Cardiac muscle cell (in vitro differentiated cells and primary cell): Measurements from ENCODE around the gene SDF4. TPM values are rescaled to one million over a fixed set of nuclear protein-coding genes. Genes with fewer than 3 reads are reported as not detected.
"Not testable (repeated sequence)": the region's sequence is repeated elsewhere in the genome, so short reads cannot be mapped to it uniquely, and the experiment has no call there.

Experiments
- DNase-seq, 2 donors: peaks; one replicate each; pipeline versions ENCODE4 v3.0.0 to v3.0.0-alpha.2; 2010 to 2017; ENCODE audit warnings: low read depth in 1 of 2, low spot score in 1 of 2
- H3K27ac ChIP-seq: fragments of 200-600 bp; sonication (generic); 2 replicates; pipeline ENCODE4 v1.5.1; 2016
- H3K27me3 ChIP-seq: fragments of 200-600 bp; sonication (generic); 2 replicates; pipeline ENCODE4 v1.6.0; 2016; ENCODE audit warnings: control low read depth
- H3K36me3 ChIP-seq: fragments of 200-600 bp; sonication (generic); 2 replicates; pipeline ENCODE4 v1.5.1; 2016; ENCODE audit warnings: control low read depth
- H3K4me1 ChIP-seq: fragments of 200-600 bp; sonication (generic); 2 replicates; pipeline ENCODE4 v1.8.1; 2017; ENCODE audit warnings: low read depth, mild to moderate bottlenecking, mixed run types
- H3K4me3 ChIP-seq: fragments of 200-600 bp; sonication (generic); 2 replicates; pipeline ENCODE4 v1.5.1; 2016; ENCODE audit warnings: mild to moderate bottlenecking
- H3K9me3 ChIP-seq: fragments of 200-600 bp; sonication (generic); 2 replicates; pipeline ENCODE4 v1.5.1; 2017; ENCODE audit warnings: low read depth, mild to moderate bottlenecking, control low read depth
- CTCF ChIP-seq: IDR thresholded peaks from 2 replicates; pipeline ENCODE4 v1.5.1; 2012; ENCODE audit warnings: low read depth, mild to moderate bottlenecking, low read length
- polyA plus RNA-seq: library from polyadenylated mRNA; unstranded; fragments of >200 nt; fragmentation: Nextera tagmentation; extraction: Ambion mirVana; gene quantifications from 2 replicates; pipeline ENCODE4 v1.2.1, GENCODE V29; 2016
- total RNA-seq: library from RNA; depleted of rRNA; stranded (reverse); fragments of >200 nt; gene quantifications from 2 replicates; pipeline ENCODE4 v1.2.3, GENCODE V29; 2016

The SDF4 gene
- total and polyA plus RNA-seq, 2 experiments from 2014 or later = 148 to 180 TPM

- Histone ChIP-seq H3K4me3 (no peak overlapping the region), H3K4me1 (no peaks in the 10 kb centered on the region), H3K27me3 (peaks cover 29% of the 10 kb centered on the region), H3K36me3 (no peaks in the 10 kb centered on the region), H3K27ac (no peak overlapping the region), H3K9me3 (no peaks in the 10 kb centered on the region)
- DNase-seq = no peak
- TF ChIP-seq CTCF = no peak
Measured at GRCh38 chr1:1197551-1198422, 34.0 kb downstream of the SDF4 start.

GRCh38 chr1:1197188-1197500 lies 34.7 kb downstream of the SDF4 start:
- TF ChIP-seq CTCF = no peak
- Histone ChIP-seq H3K4me3 (no peak overlapping the region), H3K4me1 (no peaks in the 10 kb centered on the region), H3K36me3 (no peaks in the 10 kb centered on the region), H3K9me3 (no peaks in the 10 kb centered on the region), H3K27me3 (peaks cover 27% of the 10 kb centered on the region), H3K27ac (no peak overlapping the region)
- DNase-seq = no peak

- Histone ChIP-seq H3K9me3 (no peaks in the 10 kb centered on the region), H3K27me3 (peaks cover 27% of the 10 kb centered on the region), H3K4me1 (no peaks in the 10 kb centered on the region), H3K4me3 (no peak overlapping the region), H3K36me3 (no peaks in the 10 kb centered on the region), H3K27ac (no peak overlapping the region)
- TF ChIP-seq CTCF = no peak
- DNase-seq = no peak
Measured at GRCh38 chr1:1196431-1197187, 35.2 kb downstream of the SDF4 start.

GRCh38 chr1:1195726-1196125 lies 36.1 kb downstream of the SDF4 start:
- H3K4me3 ChIP-seq, DNase-seq, H3K9me3 ChIP-seq, H3K27ac ChIP-seq, H3K36me3 ChIP-seq, H3K4me1 ChIP-seq: not testable (repeated sequence)
- peaks cover 18% of the 10 kb centered on the region for H3K27me3 ChIP-seq

GRCh38 chr1:1194723-1195122 lies 37.1 kb downstream of the SDF4 start:
- no peak overlapping the region for H3K27ac ChIP-seq
- no peaks in the 10 kb centered on the region for H3K4me1 ChIP-seq
- no peak overlapping the region for H3K4me3 ChIP-seq
- no peaks in the 10 kb centered on the region for H3K9me3 ChIP-seq
- H3K27me3 ChIP-seq = peaks cover 8% of the 10 kb centered on the region
- no peak for TF ChIP-seq CTCF
- no peaks in the 10 kb centered on the region for H3K36me3 ChIP-seq
- DNase-seq = no peak

- Histone ChIP-seq H3K9me3 (no peaks in the 10 kb centered on the region), H3K27me3 (no peaks in the 10 kb centered on the region), H3K36me3 (no peaks in the 10 kb centered on the region), H3K4me1 (no peaks in the 10 kb centered on the region), H3K27ac (no peak overlapping the region), H3K4me3 (no peak overlapping the region)
- no peak for DNase-seq
- TF ChIP-seq CTCF = no peak
Measured at GRCh38 chr1:1191734-1192133, 40.1 kb downstream of the SDF4 start.
